Measurements from ENCODE around the gene KCNV2.

KCNV2 gene

GRCh38 chr9:2761424-2761823 lies 44.1 kb downstream of the KCNV2 start:
- DNase-seq = no peak

- DNase-seq = no peak
Measured at GRCh38 chr9:2764353-2764752, 47.0 kb downstream of the KCNV2 start.

- no peak for DNase-seq
Measured at GRCh38 chr9:2765250-2765880, 48.1 kb downstream of the KCNV2 start.

- no peak for DNase-seq
Measured at GRCh38 chr9:2767800-2768677, 50.7 kb downstream of the KCNV2 start.

GRCh38 chr9:2771087-2771486 lies 53.8 kb downstream of the KCNV2 start:
- no peak for DNase-seq

- no peak for DNase-seq
Measured at GRCh38 chr9:2771661-2772060, 54.4 kb downstream of the KCNV2 start.

GRCh38 chr9:2777454-2777853 lies 60.1 kb downstream of the KCNV2 start:
- DNase-seq = no peak

GRCh38 chr9:2778816-2779215 lies 61.5 kb downstream of the KCNV2 start:
- DNase-seq = no peak

All from NCI-H2029 (cell line).